HEK293 (cell line): ENCODE data around the gene PEF1.

Source experiments
- AEBP2 ChIP-seq: fragments of 450-650 bp; formaldehyde crosslinking; IDR thresholded peaks from 2 replicates; pipeline ENCODE4 v1.5.1; 2016; ENCODE audit warnings: missing biosample characterization, missing genetic modification characterization, borderline replicate concordance
- GLIS2 ChIP-seq: fragments of 450-650 bp; formaldehyde crosslinking; IDR thresholded peaks from 2 replicates; pipeline ENCODE4 v1.5.1; 2016; ENCODE audit warnings: missing biosample characterization, missing genetic modification characterization
- PRDM10 ChIP-seq: fragments of 450-650 bp; formaldehyde crosslinking; IDR thresholded peaks from 2 replicates; pipeline ENCODE4 v1.5.1; 2016; ENCODE audit warnings: missing biosample characterization, missing genetic modification characterization
- YY1 ChIP-seq: fragments of 450-650 bp; formaldehyde crosslinking; IDR thresholded peaks from 2 replicates; pipeline ENCODE4 v1.5.1; 2018; ENCODE audit warnings: missing biosample characterization, missing genetic modification characterization
- ZEB2 ChIP-seq: fragments of 450-650 bp; formaldehyde crosslinking; IDR thresholded peaks from 2 replicates; pipeline ENCODE4 v1.5.1; 2016; ENCODE audit warnings: missing biosample characterization, missing genetic modification characterization
- ZFP3 ChIP-seq: fragments of 450-650 bp; formaldehyde crosslinking; IDR thresholded peaks from 2 replicates; pipeline ENCODE4 v1.5.1; 2016; ENCODE audit warnings: low read depth, missing biosample characterization, missing genetic modification characterization
- ZFP69B ChIP-seq: fragments of 450-650 bp; formaldehyde crosslinking; IDR thresholded peaks from 2 replicates; pipeline ENCODE4 v1.5.1; 2016; ENCODE audit warnings: missing biosample characterization, missing genetic modification characterization
- ZIC2 ChIP-seq: fragments of 450-650 bp; formaldehyde crosslinking; IDR thresholded peaks from 2 replicates; pipeline ENCODE4 v1.5.1; 2016; ENCODE audit warnings: missing biosample characterization, missing genetic modification characterization
- ZNF121 ChIP-seq: fragments of 450-650 bp; formaldehyde crosslinking; IDR thresholded peaks from 2 replicates; pipeline ENCODE4 v1.5.1; 2016; ENCODE audit warnings: missing biosample characterization, missing genetic modification characterization
- ZNF19 ChIP-seq: fragments of 450-650 bp; formaldehyde crosslinking; IDR thresholded peaks from 2 replicates; pipeline ENCODE4; 2016; ENCODE audit warnings: missing biosample characterization, missing genetic modification characterization, low read depth
- ZNF2 ChIP-seq: fragments of 450-650 bp; formaldehyde crosslinking; IDR thresholded peaks from 2 replicates; pipeline ENCODE4 v1.5.1; 2016; ENCODE audit warnings: missing biosample characterization, missing genetic modification characterization
- ZNF214 ChIP-seq: fragments of 450-650 bp; formaldehyde crosslinking; IDR thresholded peaks from 2 replicates; pipeline ENCODE4 v1.5.1; 2017; ENCODE audit warnings: missing biosample characterization, mild to moderate bottlenecking, missing genetic modification characterization, borderline replicate concordance
- ZNF248 ChIP-seq: fragments of 450-650 bp; formaldehyde crosslinking; IDR thresholded peaks from 2 replicates; pipeline ENCODE4 v1.5.1; 2017; ENCODE audit warnings: missing biosample characterization, missing genetic modification characterization
- ZNF280C ChIP-seq: fragments of 450-650 bp; formaldehyde crosslinking; IDR thresholded peaks from 2 replicates; pipeline ENCODE4 v1.5.1; 2016; ENCODE audit warnings: missing biosample characterization, missing genetic modification characterization
- ZNF280D ChIP-seq: fragments of 450-650 bp; formaldehyde crosslinking; IDR thresholded peaks from 2 replicates; pipeline ENCODE4 v1.5.1; 2016; ENCODE audit warnings: missing biosample characterization, missing genetic modification characterization
- ZNF350 ChIP-seq: fragments of 450-650 bp; formaldehyde crosslinking; IDR thresholded peaks from 2 replicates; pipeline ENCODE4 v1.5.0; 2017; ENCODE audit warnings: missing biosample characterization, mild to moderate bottlenecking, missing genetic modification characterization
- ZNF513 ChIP-seq: fragments of 450-650 bp; IDR thresholded peaks from 2 replicates; pipeline ENCODE4 v1.5.1; 2018; ENCODE audit warnings: missing biosample characterization, missing genetic modification characterization
- ZNF514 ChIP-seq: fragments of 450-650 bp; formaldehyde crosslinking; IDR thresholded peaks from 2 replicates; pipeline ENCODE4 v1.5.1; 2016; ENCODE audit warnings: missing biosample characterization, missing genetic modification characterization
- ZNF580 ChIP-seq: fragments of 450-650 bp; formaldehyde crosslinking; IDR thresholded peaks from 2 replicates; pipeline ENCODE4 v1.5.1; 2016; ENCODE audit warnings: missing biosample characterization, missing genetic modification characterization
- ZNF600 ChIP-seq: fragments of 450-650 bp; formaldehyde crosslinking; IDR thresholded peaks from 2 replicates; pipeline ENCODE4 v1.5.1; 2016; ENCODE audit warnings: missing biosample characterization, missing genetic modification characterization
- ZNF610 ChIP-seq: fragments of 450-650 bp; formaldehyde crosslinking; IDR thresholded peaks from 2 replicates; pipeline ENCODE4 v1.5.1; 2016; ENCODE audit warnings: missing biosample characterization, missing genetic modification characterization, borderline replicate concordance
- ZNF621 ChIP-seq: fragments of 450-650 bp; formaldehyde crosslinking; IDR thresholded peaks from 2 replicates; pipeline ENCODE4 v1.5.1; 2017; ENCODE audit warnings: missing biosample characterization, missing genetic modification characterization
- ZNF626 ChIP-seq: fragments of 450-650 bp; sonication (Bioruptor Pico); formaldehyde crosslinking; IDR thresholded peaks from 2 replicates; pipeline ENCODE4 v1.5.1; 2018; ENCODE audit warnings: missing biosample characterization, missing genetic modification characterization, inconsistent platforms
- ZNF629 ChIP-seq: fragments of 450-650 bp; formaldehyde crosslinking; IDR thresholded peaks from 2 replicates; pipeline ENCODE4 v1.5.1; 2017; ENCODE audit warnings: missing biosample characterization, missing genetic modification characterization
- ZNF645 ChIP-seq: fragments of 450-650 bp; formaldehyde crosslinking; IDR thresholded peaks from 2 replicates; pipeline ENCODE4; 2016; ENCODE audit warnings: missing biosample characterization, missing genetic modification characterization
- ZNF707 ChIP-seq: fragments of 450-650 bp; formaldehyde crosslinking; IDR thresholded peaks from 2 replicates; pipeline ENCODE4 v1.5.1; 2016; ENCODE audit warnings: missing biosample characterization, missing genetic modification characterization
- ZNF791 ChIP-seq: fragments of 450-650 bp; formaldehyde crosslinking; IDR thresholded peaks from 2 replicates; pipeline ENCODE4 v1.5.1; 2016; ENCODE audit warnings: missing biosample characterization, missing genetic modification characterization

The PEF1 gene

GRCh38 chr1:31644560-31645273, at the start of gene PEF1 (continued):
- TF ChIP-seq PRDM10 (tag by site-specific recombination): peak; percentile 92
- TF ChIP-seq ZNF121 (tag by site-specific recombination): no peak
- peak; percentile 67; the same call in 1 of the 2 replicates for TF ChIP-seq ZNF600 (tag by site-specific recombination)
- TF ChIP-seq ZNF248 (tag by site-specific recombination): no peak
- no peak for TF ChIP-seq ZNF514 (tag by site-specific recombination)
- TF ChIP-seq ZNF2 (tag by site-specific recombination): 0 out of 2 replicates have a peak, but pooled peaks have one; percentile 85
- no peak for TF ChIP-seq ZNF350 (tag by site-specific recombination)
- peak; percentile 98 for TF ChIP-seq YY1 (tag by site-specific recombination)
- peak; percentile 99 for TF ChIP-seq ZNF580
- no peak for TF ChIP-seq ZNF513
- peak; percentile 94 for TF ChIP-seq ZEB2 (tag by site-specific recombination)
- TF ChIP-seq ZFP3 (tag by site-specific recombination): no peak
- TF ChIP-seq ZNF707 (tag by site-specific recombination): no peak
- TF ChIP-seq ZNF610 (tag by site-specific recombination): no peak; the same call in 1 of the 2 replicates
- no peak for TF ChIP-seq ZNF214 (tag by site-specific recombination)
- TF ChIP-seq ZNF280D (tag by site-specific recombination): no peak
- peak; percentile 100 for TF ChIP-seq ZNF629 (tag by site-specific recombination)
- TF ChIP-seq ZNF280C (tag by site-specific recombination): no peak
- no peak for TF ChIP-seq ZNF19 (tag by site-specific recombination)
- TF ChIP-seq GLIS2 (tag by site-specific recombination): peak; percentile 76
- TF ChIP-seq ZIC2 (tag by site-specific recombination): no peak
- no peak for TF ChIP-seq AEBP2 (tag by site-specific recombination)
- TF ChIP-seq ZNF626 (tag by site-specific recombination): no peak
- no peak for TF ChIP-seq ZNF645 (tag by site-specific recombination)
- TF ChIP-seq ZNF621: no peak
- TF ChIP-seq ZNF791 (tag by site-specific recombination): no peak
- TF ChIP-seq ZFP69B (tag by site-specific recombination): no peak; the same call in 1 of the 2 replicates
